ENCODE measurements around the gene KRTAP10-10.
"Not testable (repeated sequence)": the region's sequence is repeated elsewhere in the genome, so short reads cannot be mapped to it uniquely, and the experiment has no call there.

The KRTAP10-10 gene

DNA sequence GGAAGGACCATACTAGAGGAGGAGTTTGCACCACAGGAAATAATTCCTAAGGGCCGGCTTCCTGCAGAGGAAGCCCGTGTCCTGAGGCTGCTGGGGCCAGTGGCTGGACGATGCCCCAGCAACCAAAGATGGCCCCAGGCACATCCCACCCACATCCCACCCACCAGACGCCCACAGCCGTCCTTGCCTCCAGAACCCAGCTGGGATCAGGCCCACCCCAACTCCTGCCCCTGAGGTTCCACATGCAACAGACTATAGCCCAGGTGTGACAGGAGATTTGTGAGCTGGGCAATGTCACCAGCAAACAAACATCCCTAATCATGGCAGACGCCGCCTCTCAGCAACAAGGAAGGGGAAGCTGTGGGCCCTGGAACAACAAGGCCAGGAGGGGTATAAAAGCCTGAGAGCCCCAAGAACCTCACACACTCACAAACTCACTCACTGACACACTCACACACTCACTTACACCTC is 10.4 kb upstream of the KRTAP10-10 start, which contains the start of gene KRTAP10-9:
TSS of gene KRTAP10-9 (plus strand) at position 421 of the 471 bp plus-strand sequence. CDS start 79 bp downstream, outside the sequence.
- DNase-seq (ENCODE audit: low spot score): no peak

DNA sequence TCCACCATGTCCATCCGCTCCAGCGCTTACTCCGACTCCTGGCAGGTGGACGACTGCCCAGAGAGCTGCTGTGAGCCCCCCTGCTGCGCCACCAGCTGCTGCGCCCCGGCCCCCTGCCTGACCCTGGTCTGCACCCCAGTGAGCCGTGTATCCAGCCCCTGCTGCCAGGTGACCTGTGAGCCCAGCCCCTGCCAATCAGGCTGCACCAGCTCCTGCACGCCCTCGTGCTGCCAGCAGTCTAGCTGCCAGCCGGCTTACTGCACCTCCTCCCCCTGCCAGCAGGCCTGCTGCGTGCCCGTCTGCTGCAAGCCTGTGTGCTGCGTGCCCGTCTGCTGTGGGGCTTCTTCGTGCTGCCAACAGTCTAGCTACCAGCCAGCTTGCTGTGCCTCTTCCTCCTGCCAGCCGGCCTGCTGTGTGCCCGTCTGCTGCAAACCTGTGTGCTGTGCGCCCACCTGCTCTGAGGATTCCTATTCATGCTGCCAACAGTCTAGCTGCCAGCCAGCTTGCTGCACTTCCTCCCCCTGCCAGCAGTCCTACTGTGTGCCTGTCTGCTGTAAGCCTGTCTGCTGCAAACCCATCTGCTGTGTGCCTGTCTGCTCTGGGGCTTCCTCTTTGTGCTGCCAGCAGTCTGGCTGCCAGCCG is 9.9 kb upstream of the KRTAP10-10 start:
- DNase-seq (ENCODE audit: low spot score): not testable (repeated sequence)

DNA sequence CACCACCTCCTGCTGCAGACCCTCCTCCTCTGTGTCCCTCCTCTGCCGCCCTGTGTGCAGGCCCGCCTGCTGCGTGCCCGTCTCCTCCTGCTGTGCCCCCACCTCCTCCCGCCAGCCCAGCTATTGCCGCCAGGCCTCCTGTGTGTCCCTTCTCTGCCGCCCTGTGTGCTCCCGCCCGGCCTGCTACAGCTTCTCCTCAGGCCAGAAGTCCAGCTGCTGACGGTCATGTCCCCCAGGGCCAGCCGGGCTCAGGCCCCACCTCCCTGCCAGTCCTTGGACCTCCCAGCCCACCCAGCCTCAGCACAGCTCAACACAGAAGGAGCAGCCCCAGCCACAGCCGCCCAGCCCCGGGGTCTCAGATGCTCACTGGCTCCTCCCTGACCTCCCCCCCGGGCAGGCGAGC is 9.3 kb upstream of the KRTAP10-10 start:
- DNase-seq (ENCODE audit: low spot score): not testable (repeated sequence)

DNA sequence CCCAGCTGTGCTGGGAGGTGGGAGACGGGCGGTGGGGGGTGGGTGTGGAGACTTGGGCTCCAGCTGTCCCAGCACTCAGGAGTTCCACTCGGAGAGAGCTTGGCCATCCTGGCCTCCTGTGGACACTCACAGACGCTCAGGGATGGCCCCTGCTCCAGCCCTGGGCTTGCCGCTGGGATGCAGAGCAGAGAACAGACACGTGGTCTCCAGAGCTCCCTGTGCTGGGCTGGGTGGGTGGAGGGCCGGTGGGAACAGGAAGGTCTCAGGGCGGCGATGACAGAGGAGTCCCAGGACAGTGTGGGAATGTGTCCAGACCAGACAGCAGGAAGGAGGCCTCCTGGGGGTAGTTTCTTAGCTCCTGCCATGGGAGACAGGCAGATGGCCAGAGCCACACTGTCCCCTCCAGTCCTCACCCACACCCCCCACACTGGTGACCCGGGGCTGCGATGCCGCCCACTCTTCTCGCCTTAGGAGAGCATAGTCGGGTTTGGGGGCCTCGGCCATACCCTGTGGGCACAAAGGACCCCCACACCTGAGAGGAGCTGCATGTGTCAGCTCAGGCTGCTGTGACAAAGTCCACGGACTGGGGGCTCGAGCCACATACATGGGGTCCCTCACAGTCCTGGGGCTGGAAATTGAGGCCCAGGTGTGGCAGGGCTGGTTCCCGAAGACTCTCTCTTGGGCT is 8.3 kb upstream of the KRTAP10-10 start:
- no peak for DNase-seq (ENCODE audit: low spot score)

DNA sequence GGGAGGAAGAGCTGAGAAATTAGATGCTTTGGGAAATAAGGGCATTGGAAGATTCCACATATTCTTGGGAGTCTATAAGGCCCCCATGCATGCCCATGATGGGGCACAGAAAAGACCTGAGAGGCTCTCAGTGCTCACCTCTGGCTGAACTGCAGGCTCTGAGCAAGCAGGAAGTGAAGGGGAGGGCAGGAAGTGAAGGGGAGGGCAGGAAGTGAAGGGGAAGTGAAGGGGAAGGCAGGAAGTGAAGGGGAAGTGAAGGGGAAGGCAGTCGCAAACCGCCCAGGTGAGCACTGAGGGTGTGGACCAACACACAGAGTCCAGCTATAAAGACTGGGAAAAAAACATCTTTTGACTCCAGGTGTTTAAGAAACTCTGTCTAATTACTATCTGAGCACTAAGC is 6.7 kb upstream of the KRTAP10-10 start:
- no peak for DNase-seq (ENCODE audit: low spot score)

DNA sequence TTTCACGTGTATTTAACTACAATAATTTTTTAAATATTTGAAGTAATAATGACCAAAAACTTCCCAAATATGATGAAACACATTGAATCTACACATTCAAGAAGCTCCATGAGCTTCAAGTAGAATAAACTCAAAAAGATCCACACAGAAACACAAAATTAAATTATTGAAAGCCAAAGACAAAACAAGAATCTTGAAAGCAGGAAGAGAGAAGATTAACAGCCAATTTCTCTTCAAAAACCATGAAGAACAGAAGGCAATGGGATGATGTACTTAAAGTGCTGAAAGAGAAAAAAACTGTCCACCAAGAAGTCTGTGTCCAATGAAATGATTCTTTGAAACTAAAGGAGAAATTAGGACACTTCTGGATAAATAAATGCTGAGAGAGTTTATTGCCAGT is 5.1 kb upstream of the KRTAP10-10 start:
- no peak for DNase-seq (ENCODE audit: low spot score)

DNA sequence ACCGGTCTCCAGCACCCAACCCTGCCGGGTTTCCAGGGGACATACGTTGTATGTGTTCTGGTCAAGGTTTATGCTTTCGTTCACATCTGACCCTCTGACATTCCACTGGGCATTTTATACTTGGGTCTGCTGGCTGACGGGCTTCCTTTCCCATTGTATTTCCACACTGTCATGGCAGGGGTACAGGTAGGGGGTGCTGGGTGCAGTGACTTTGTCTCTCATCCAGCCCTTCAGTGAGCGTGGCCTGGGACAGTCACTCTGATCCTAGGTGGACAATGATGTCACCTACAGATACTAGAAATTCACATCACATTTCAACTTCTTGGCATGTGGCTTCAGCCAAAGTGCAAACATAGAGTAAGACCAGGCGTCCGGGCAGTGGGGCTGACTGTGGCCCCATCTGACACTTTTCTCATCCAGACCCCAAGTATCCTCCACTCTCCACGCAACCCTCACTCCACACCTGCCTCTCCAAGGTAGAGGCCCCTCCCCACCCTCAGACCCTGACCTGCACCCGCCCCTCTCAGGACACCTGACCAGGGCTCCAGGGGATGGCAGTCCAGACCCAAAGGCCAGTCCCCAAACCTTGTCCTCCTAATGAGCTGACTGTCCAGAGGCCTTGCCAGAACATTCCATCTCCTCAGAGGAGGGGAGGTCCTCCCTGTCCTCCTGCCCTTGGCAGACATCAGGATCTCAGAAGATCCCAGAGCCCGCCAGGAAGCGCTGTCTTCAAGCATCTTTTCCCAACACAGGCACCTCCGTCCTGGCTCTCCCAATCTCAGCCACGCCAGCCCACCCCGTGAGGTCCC is 743 bp upstream of the KRTAP10-10 start:
- DNase-seq (ENCODE audit: low spot score): no peak

DNA sequence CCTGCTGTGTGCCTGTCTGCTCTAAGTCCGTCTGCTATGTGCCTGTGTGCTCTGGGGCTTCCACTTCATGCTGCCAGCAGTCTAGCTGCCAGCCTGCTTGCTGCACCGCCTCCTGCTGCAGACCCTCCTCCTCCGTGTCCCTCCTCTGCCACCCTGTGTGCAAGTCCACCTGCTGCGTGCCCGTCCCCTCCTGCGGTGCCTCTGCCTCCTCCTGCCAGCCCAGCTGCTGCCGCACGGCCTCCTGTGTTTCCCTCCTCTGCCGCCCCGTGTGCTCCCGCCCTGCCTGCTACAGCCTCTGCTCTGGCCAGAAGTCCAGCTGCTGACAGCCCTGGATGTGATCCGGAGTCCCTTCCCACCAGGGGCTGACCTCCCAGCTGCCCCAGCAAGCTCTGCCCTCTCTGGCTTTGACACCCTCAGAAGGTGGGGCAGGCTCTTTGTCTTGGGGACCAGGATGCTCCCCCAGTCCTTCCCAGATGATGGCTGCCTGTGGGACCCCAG is 744 bp downstream of the KRTAP10-10 start:
- DNase-seq (ENCODE audit: low spot score): not testable (repeated sequence)

DNA sequence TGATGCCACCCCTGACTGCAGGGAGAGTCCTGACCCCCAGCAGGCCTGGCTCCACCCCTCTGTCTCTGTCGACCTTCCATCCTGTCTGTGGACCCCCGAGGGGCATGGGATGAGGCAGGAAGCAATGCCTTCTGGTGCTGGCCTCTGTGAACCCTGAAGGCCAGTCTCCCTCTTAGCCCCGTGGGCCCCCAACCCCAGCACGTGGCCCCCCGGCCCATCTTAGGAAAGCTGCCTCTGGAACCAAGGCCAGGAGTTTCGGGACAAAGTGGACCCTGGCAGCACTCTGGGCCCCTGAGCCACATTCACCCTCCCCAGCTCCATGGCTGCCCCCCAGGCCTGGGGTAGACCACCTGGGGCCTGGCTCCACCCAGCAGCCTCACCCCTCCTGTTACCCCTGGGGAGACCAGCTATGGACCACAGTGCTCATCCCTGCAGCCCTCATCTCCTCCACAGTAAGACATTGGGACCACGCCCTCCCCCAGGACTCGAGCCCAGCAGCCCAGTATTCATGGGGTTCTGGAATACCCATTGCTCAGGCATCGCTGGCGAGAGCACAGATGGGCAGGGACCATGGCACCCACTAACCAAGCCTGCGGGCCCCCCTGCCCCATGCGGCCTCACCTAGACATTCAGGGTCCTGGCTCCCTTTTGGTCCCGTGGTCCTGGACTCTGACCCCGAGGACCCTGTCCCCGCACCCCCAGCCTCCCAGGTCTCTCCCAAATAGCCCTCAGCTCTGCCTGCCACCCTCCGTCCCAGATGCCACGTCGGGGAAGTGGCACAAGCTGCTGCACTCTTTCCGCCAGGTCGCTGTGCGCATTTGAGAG is 1.6 kb downstream of the KRTAP10-10 start:
- DNase-seq (ENCODE audit: low spot score): not testable (repeated sequence)

DNA sequence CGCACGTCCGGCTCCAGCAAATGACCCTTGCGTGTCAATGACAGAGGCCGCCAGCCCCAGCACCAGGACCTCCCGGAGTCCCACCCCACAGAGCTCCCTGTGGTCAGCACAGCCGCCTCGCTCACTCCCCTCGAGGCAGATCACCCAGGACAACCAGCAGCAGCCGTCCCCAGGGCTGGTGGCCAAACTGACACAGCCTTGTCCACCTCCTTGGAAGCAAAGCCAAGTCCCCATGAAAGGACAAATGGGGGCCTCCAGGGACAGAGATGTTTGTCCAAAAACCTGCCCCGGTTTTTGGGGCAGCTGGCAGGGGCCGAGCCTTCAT is 2.1 kb downstream of the KRTAP10-10 start:
- no peak for DNase-seq (ENCODE audit: low spot score)

DNA sequence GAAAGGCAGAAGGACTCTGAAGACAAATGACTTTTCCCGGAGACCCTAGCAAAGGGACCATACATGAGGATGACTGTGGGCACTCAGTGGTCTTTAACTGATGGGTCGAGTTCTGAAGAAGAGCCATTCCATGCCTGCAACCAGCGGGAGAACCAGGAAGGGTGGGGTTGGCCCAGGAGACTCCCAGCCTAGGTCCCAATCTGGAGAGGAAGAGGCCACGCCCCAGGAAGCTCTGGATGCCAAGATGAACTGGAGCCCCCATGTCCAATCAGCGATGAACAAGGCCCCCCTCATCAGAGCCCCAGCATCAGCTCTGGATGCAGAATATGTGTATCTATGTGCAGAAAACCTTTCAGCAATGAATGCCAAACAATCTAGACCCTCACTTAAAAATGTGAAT is 3.6 kb downstream of the KRTAP10-10 start:
- no peak for DNase-seq (ENCODE audit: low spot score)

DNA sequence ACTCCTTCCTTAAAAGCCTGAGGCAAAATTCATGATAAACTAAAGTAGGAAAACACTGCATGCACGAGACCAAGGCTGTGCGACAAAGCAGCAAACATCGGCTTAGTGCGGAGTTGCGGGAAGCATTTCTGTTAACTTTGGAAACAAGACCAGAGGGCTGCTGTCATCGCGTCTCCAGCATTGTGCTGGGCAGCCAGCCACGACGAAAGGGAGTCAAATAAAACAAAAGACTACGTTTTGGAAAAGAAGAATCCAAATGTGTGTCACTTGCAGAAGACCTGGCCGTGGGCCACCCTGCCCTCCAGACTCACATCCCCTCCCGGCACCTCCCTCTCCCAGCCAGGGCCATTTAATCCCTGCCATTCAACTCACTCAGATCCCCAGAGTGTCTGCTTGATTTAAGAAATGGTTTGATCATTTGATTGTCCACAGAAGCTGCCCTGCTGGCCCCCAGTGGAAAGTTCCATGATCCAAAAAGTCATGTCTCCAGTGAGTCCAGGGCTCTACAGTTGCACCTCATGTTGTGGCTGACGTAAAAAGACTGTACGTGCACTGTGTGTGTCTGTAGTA is 6.7 kb downstream of the KRTAP10-10 start:
- DNase-seq (ENCODE audit: low spot score): no peak

DNA sequence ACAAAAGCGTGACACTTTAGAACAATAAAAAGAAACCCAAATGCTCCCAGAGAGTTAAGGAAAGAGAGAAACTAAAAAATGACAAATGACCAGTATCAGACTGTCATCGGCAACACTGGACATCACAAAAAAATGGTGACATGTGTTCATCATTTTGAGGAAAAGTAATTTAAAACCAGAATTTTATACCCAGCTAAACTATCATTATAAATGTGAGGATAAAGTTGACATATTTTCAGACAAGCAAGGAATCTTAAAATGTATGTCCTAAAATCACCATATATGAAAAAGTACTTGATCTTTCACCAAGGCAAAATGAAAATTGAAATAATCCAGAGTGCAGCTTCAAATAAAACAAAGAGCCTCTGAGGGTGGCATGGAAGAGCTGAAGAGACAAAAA is 7.7 kb downstream of the KRTAP10-10 start:
- DNase-seq (ENCODE audit: low spot score): no peak

DNA sequence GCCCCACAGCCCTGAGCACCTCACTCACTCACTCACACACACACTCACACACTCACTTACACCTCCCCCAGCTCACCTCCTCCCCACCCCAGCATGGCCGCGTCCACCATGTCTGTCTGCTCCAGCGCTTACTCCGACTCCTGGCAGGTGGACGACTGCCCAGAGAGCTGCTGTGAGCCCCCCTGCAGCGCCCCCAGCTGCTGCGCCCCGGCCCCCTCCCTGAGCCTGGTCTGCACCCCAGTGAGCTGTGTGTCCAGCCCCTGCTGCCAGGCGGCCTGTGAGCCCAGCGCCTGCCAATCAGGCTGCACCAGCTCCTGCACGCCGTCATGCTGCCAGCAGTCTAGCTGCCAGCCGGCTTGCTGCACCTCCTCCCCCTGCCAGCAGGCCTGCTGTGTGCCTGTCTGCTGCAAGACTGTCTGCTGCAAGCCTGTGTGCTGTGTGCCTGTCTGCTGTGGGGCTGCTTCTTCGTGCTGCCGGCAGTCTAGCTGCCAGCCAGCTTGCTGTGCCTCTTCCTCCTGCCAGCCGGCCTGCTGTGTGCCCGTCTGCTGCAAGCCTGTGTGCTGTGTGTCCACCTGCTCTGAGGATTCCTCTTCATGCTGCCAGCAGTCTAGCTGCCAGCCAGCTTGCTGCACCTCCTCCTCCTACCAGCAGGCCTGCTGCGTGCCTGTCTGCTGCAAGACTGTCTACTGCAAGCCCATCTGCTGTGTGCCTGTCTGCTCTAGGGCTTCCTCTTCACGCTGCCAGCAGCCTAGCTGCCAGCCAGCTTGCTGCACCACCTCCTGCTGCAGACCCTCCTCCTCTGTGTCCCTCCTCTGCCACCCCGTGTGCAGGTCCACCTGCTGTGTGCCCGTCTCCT is 9.4 kb downstream of the KRTAP10-10 start, which contains the start of gene KRTAP10-11:
TSS of gene KRTAP10-11 (plus strand) at position 49 of the 856 bp plus-strand sequence. CDS start at position 94, 45 bp downstream.
- not testable (repeated sequence) for DNase-seq (ENCODE audit: low spot score)

DNA sequence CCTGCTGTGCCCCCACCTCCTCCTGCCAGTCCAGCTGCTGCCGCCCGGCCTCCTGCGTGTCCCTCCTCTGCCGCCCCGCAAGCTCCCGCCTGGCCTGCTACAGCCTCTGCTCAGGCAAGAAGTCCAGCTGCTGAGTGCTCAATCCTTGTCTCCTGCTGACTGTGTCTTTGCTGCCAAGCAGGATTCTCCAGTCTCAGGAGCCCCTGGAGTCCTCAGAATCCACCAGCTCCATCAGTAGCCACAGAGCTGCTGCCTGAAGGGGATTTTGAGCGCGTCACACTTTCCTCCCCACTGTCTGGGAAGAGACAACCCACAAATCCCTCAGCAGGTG is 10.0 kb downstream of the KRTAP10-10 start:
- DNase-seq (ENCODE audit: low spot score): no peak

DNA sequence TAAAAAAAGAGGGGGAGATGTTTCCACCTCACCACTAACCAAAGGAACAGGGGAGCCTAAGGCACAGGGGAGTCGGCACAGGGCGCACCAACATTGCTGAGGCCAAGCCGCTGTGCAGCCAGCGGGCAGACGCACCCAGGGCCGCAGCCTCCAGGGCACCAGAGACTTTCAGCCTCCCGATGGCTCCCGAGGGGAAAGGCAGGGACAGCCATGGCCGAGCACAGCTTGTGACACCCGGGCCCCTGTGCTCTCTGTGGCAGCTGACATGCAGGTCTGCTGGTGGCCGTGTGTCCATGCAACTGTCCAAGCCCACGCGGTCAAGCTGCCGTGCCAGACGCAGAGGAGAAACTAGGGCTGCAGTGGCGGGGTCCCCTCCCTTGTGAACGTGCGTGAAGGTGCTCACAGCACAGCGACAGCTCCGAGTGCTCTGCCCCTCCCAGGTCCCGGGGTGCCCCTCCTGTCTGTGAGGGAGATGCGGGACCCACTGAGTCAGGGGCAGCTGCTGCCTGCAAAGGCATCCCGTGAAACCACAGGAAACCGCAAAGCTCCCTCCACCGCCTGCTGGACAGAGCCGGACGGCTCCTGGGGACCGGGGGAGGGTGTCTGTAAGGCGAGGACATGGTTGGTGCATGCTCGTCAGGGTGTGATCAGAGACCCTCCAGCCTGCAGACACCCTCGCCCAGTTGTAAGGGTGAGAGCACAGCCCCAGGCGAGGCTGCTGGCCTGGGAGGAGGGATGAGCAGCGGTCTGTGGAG is 11.6 kb downstream of the KRTAP10-10 start:
- no peak for DNase-seq (ENCODE audit: low spot score)

DNA sequence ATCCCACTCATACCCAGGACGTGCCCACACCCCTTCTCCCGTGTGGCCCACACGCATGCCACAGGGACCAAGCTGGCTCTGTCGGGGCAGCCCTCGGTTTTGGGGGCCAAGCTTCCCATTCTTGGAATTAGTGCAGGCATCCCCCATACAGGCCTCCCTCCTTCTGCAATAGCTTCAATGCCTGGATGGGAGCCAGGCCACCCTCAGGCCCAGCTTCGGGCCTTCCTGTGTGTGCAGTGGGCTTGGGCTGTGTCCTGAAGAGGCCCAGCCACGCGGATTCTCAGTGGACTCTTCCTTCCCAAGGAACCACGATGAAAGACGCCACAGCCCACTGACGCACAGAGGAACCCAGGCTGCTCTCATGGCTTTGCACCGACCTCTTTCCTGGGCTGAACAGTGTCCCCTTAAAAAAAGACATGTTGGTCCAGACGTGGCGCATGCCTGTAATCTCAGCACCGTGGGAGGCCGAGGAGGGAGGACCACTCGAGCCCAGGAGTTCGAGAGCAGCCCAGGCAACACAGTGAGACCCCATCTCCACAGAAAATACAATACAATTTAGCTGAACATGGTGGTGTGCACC is 12.5 kb downstream of the KRTAP10-10 start:
- DNase-seq (ENCODE audit: low spot score): no peak

DNA sequence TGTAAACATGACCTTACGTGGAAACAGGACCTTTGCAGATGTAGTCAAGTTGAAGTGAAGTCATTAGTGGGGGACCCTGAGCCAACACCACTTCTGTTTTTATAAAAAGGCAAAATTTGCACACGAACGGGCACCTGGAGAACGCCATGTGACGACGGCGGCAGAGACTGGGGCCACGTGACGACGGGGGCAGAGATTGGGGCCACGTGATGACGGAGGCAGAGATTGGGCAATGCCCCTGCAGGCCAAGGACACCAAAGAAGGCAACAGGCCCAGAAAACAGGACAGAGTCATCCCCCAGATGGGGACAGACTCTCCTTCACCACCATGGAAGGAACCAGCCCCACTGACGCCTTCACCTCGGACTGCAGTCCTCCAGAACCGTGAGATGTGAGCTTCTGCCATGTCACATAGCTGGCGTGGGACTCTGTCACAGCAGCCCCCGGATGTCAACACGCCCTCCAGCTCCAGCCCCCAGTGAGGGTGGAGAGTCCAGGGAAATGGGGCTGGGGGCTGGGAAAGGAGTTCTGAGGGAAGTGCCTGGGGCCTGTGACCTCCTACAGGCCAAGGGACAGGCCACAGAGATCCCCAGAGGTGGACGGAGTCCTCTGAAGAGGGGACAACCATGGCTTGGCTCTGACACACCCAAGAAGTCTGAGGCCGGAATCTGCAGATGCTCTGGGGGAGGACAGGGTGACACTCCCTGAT is 13.3 kb downstream of the KRTAP10-10 start:
- DNase-seq (ENCODE audit: low spot score): no peak
